MG63 (cell line): ENCODE results near the gene MACROD2. TPM values are rescaled to one million over a fixed set of nuclear protein-coding genes. Genes with fewer than 3 reads are reported as not detected.
A peak's percentile ranks its signal among the peaks of the same experiment; 100 is the strongest.
"Not testable (repeated sequence)": the region's sequence is repeated elsewhere in the genome, so short reads cannot be mapped to it uniquely, and the experiment has no call there.

Experiments used
- DNase-seq: peaks from one replicate; pipeline ENCODE4 v3.0.0-alpha.2; 2020
- H3K27me3 ChIP-seq: fragments of 250-450 bp; sonication (Bioruptor Pico); 2 replicates; pipeline ENCODE4 v1.5.1; 2020; ENCODE audit warnings: mild to moderate bottlenecking, moderate library complexity
- H3K36me3 ChIP-seq: fragments of 250-450 bp; sonication (Bioruptor Pico); 2 replicates; pipeline ENCODE4 v1.5.1; 2020; ENCODE audit warnings: mild to moderate bottlenecking, moderate library complexity
- H3K4me3 ChIP-seq: fragments of 250-450 bp; sonication (Bioruptor Pico); 2 replicates; pipeline ENCODE4 v1.5.1; 2020; ENCODE audit warnings: mild to moderate bottlenecking, moderate library complexity
- H3K9me3 ChIP-seq: fragments of 250-450 bp; sonication (Bioruptor Pico); 2 replicates; pipeline ENCODE4 v1.5.1; 2020; ENCODE audit warnings: mild to moderate bottlenecking, moderate library complexity
- total RNA-seq: library from RNA; depleted of rRNA; stranded (reverse); fragments of >200 nt; shearing (Covaris generic); gene quantifications from 2 replicates; pipeline ENCODE4 v1.2.3, GENCODE V29; 2014; ENCODE audit warnings: low replicate concordance

Gene MACROD2
- total RNA-seq, 1 experiment from 2014 or later: 0.66 TPM

DNA sequence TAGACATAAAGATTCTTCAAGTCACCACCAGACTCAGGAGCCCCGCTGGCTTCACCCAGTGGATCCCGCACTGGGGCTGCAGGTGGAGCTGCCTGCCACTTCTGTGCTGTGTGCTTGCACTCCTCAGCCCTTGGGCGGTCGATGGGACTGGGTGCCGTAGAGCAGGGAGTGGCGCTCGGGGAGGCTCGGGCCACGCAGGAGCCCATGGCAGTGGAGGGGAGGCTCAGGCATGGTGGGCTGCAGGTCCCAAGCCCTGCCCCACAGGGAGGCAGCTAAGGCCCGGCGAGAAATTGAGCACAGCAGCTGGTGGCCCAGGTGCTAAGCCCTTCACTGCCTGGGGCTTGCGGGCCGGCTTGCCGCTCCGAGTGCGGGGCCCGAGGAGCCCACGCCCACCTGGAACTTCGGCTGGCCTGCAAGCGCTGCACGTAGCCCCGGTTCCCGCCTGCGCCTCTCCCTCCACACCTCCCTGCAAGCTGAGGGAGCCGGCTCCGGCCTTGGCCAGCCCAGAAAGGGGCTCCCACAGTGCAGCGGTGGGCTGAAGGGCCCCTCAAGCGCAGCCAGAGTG is 49.5 kb downstream of the MACROD2 start:
- not testable (repeated sequence) for DNase-seq, H3K36me3 ChIP-seq, H3K4me3 ChIP-seq, H3K9me3 ChIP-seq, H3K27me3 ChIP-seq

- Histone ChIP-seq H3K36me3 (no peaks in the 10 kb centered on the region), H3K9me3 (no peaks in the 10 kb centered on the region), H3K4me3 (no peak overlapping the region), H3K27me3 (no peaks in the 10 kb centered on the region)
- DNase-seq: no peak
Observed at GRCh38 chr20:14046534-14046933, 51.2 kb downstream of the MACROD2 start.

DNA sequence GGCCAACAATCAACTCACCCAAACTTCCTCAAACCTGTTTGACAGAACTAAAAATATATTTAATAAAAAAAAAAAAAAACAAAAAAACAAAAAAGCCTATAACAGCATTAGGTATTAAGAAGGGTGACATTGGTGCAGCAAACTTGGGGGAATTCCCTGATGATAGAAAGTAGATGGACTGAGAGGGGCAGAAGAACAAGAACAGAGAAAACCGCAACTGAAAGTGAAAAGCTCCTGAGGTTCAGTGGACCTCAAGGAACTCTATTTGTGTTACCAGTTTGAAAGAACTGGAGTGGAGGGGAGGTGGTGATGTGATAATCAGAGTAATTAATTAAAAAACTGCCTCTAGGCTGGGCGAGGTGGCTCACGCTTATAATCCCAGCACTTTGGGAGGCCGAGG is 53.8 kb downstream of the MACROD2 start:
- Histone ChIP-seq H3K27me3 (no peaks in the 10 kb centered on the region), H3K9me3 (no peaks in the 10 kb centered on the region), H3K4me3 (no peak overlapping the region), H3K36me3 (no peaks in the 10 kb centered on the region)
- no peak for DNase-seq

- no peak for DNase-seq
- no peaks in the 10 kb centered on the region for H3K27me3 ChIP-seq
- no peak overlapping the region for H3K4me3 ChIP-seq
- no peaks in the 10 kb centered on the region for H3K9me3 ChIP-seq
- H3K36me3 ChIP-seq: no peaks in the 10 kb centered on the region
Observed at GRCh38 chr20:14051454-14051853, 56.1 kb downstream of the MACROD2 start.

DNA sequence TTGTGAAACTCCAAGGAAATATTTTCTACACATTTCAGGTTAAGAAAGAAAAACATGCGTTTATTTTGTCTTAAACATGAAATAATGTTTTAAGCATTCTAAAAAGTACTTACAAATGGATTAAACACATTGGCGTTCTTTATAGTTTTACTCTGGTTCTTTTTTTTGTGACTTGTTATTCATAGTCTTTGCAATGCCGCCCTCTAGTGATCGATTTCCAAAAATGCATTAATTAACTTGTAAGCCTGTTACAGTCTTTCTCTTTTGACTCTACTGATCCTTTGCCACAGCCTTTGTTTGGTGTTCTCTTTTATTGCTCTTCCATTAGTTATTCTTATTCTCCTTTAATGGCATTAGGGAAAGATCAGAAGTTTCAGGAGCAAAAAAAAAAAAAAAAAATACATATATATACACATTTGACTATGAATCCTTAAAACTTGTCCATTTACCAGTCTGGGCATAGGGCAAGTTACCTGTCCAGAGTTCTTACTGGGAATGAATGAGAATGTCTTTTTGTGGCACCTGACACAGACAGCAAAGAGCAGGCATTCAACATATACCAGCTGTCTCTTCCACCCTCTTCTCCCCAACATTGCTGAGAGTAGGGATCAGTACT is 59.9 kb downstream of the MACROD2 start:
- no peaks in the 10 kb centered on the region for H3K9me3 ChIP-seq
- no peak overlapping the region for H3K4me3 ChIP-seq
- no peaks in the 10 kb centered on the region for H3K36me3 ChIP-seq
- no peaks in the 10 kb centered on the region for H3K27me3 ChIP-seq
- DNase-seq: no peak

GRCh38 chr20:14062171-14062570 is 66.9 kb downstream of the MACROD2 start:
- no peak for DNase-seq
- Histone ChIP-seq H3K9me3 (no peaks in the 10 kb centered on the region), H3K27me3 (no peaks in the 10 kb centered on the region), H3K4me3 (no peak overlapping the region), H3K36me3 (no peaks in the 10 kb centered on the region)

GRCh38 chr20:14062786-14063185 is 67.5 kb downstream of the MACROD2 start:
- DNase-seq: no peak
- Histone ChIP-seq H3K4me3 (no peak overlapping the region), H3K9me3 (no peaks in the 10 kb centered on the region), H3K27me3 (no peaks in the 10 kb centered on the region), H3K36me3 (no peaks in the 10 kb centered on the region)

DNA sequence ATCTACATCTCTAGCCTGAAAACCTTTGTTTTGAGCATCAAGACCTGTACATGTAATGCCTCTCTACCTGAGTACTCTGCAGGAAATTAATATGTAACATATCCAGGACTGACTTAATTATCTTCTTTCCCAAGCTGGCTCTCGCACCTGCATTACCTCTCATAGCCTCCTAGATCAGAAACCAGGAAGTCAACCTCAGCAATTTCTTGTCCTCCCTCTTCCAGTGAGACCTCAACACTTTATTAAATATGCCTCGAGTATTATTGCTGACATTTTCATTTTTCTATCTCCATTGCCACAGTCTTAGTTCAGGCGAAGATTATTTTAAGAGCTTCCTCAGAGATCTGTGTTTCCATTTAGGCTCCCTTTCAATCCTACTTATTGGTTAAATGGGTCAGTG is 69.0 kb downstream of the MACROD2 start:
- Histone ChIP-seq H3K9me3 (no peaks in the 10 kb centered on the region), H3K4me3 (no peak overlapping the region), H3K27me3 (no peaks in the 10 kb centered on the region), H3K36me3 (no peaks in the 10 kb centered on the region)
- no peak for DNase-seq

DNA sequence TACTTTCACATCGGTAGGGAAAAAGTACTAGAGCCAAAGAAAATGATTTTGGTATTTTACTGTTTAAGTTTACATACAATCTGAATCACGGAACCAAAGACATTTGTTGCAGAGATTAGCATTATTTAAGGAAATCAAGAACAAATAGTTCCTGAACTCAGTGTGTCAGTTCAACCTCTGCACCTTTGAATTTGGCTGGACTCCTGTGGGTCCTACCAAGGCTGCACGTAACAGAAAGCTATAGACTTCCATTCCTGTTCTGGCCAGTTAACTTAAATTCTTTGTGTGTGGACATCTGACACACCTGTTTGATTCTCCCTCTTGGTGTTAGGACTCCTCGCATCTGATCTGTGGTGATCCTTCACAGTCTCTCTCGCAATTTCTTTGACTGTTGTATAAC is 69.6 kb downstream of the MACROD2 start:
- DNase-seq: no peak
- Histone ChIP-seq H3K27me3 (no peaks in the 10 kb centered on the region), H3K36me3 (no peaks in the 10 kb centered on the region), H3K9me3 (no peaks in the 10 kb centered on the region), H3K4me3 (no peak overlapping the region)

DNA sequence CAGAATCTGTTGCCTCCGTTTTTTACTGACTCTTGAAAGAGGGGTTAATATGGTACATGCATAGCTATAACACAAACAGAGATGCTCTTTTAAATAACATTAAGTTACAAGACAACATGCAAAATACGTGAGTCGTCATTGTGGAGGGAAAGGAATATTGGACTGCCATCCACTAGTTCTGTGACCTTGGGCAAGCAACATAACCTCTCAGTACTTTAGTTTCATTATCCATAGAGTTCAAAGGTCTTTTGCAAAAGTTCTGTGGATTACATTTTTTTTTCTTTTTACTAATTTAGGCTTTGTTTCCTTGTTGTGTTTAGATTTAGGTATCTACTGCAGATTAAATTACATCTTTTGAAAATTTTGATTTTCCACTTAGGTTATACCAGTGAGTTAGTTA is 70.5 kb downstream of the MACROD2 start:
- Histone ChIP-seq H3K4me3 (no peak overlapping the region), H3K9me3 (0 out of 2 replicates have a peak, but pooled peaks cover 2% of the 10 kb centered on the region), H3K36me3 (no peaks in the 10 kb centered on the region), H3K27me3 (no peaks in the 10 kb centered on the region)
- DNase-seq: no peak

DNA sequence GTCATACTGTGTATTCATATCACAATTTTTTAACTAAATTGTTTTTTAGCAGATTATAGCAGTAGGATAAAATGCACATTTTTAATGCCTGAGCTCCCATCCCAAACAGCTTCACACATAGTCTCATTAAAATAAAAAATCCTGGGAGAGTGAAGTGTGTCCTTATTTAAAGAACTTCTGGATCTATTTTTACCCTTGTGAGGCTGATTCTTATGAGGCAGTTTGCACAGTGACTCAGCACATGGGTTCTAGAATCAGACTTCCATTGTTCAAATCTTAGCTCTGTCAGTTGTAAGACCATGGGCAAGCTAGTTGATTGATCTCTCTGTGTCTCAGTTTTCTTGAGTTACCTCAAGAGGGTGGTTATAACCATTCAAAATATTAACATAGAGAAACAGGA is 72.3 kb downstream of the MACROD2 start:
- Histone ChIP-seq H3K27me3 (no peaks in the 10 kb centered on the region), H3K36me3 (no peaks in the 10 kb centered on the region), H3K4me3 (no peak overlapping the region), H3K9me3 (0 out of 2 replicates have a peak, but pooled peaks cover 2% of the 10 kb centered on the region)
- DNase-seq: no peak

GRCh38 chr20:14069796-14070195 is 74.5 kb downstream of the MACROD2 start:
- peak; percentile 43 for DNase-seq
- Histone ChIP-seq H3K4me3 (no peak overlapping the region), H3K36me3 (no peaks in the 10 kb centered on the region), H3K27me3 (no peaks in the 10 kb centered on the region), H3K9me3 (0 out of 2 replicates have a peak, but pooled peaks cover 2% of the 10 kb centered on the region)

GRCh38 chr20:14093652-14094051 is 98.3 kb downstream of the MACROD2 start:
- Histone ChIP-seq H3K9me3 (no peaks in the 10 kb centered on the region), H3K36me3 (no peaks in the 10 kb centered on the region), H3K4me3 (no peak overlapping the region), H3K27me3 (peaks cover 4% of the 10 kb centered on the region; the same call in 1 of the 2 replicates)
- DNase-seq: no peak

GRCh38 chr20:14098261-14098660 is 102.9 kb downstream of the MACROD2 start:
- H3K4me3 ChIP-seq: no peak overlapping the region
- no peaks in the 10 kb centered on the region for H3K9me3 ChIP-seq
- H3K36me3 ChIP-seq: no peaks in the 10 kb centered on the region
- H3K27me3 ChIP-seq: 0 out of 2 replicates have a peak, but pooled peaks cover 2% of the 10 kb centered on the region
- no peak for DNase-seq

GRCh38 chr20:14113416-14113815 is 118.1 kb downstream of the MACROD2 start:
- Histone ChIP-seq H3K27me3 (peaks cover 19% of the 10 kb centered on the region), H3K4me3 (no peak overlapping the region), H3K36me3 (no peaks in the 10 kb centered on the region), H3K9me3 (no peaks in the 10 kb centered on the region)
- DNase-seq: no peak

- Histone ChIP-seq H3K36me3 (no peaks in the 10 kb centered on the region), H3K27me3 (peaks cover 19% of the 10 kb centered on the region), H3K4me3 (no peak overlapping the region), H3K9me3 (no peaks in the 10 kb centered on the region)
- no peak for DNase-seq
Observed at GRCh38 chr20:14114065-14114704, 118.9 kb downstream of the MACROD2 start.

- no peak for DNase-seq
- Histone ChIP-seq H3K9me3 (no peaks in the 10 kb centered on the region), H3K36me3 (no peaks in the 10 kb centered on the region)
Observed at GRCh38 chr20:14116037-14116436, 120.7 kb downstream of the MACROD2 start.

GRCh38 chr20:14117768-14118167 is 122.5 kb downstream of the MACROD2 start:
- Histone ChIP-seq H3K4me3 (no peak overlapping the region), H3K27me3 (peaks cover 19% of the 10 kb centered on the region), H3K36me3 (no peaks in the 10 kb centered on the region), H3K9me3 (no peaks in the 10 kb centered on the region)
- no peak for DNase-seq

More at GRCh38 chr20:14116037-14116436, 120.7 kb downstream of the MACROD2 start:
- no peak overlapping the region for H3K4me3 ChIP-seq
- peaks cover 19% of the 10 kb centered on the region for H3K27me3 ChIP-seq
